Right atrium auricular region (tissue), 2 donors: ENCODE results near the gene ZBTB8B. TPM values are rescaled to one million over a fixed set of nuclear protein-coding genes. Genes with fewer than 3 reads are reported as not detected.
A peak's percentile ranks its signal among the peaks of the same experiment; 100 is the strongest.

Experiments
- DNase-seq: peaks from one replicate; pipeline ENCODE4 v3.0.0-alpha.2; 2019; ENCODE audit warnings: low spot score
- H3K27ac ChIP-seq, 2 donors: fragments of 200-600 bp; sonication (generic); 1 replicate in 1 of 2; 2 replicates in 1 of 2; pipeline ENCODE4 v1.5.1; 2016 to 2019
- H3K27me3 ChIP-seq, 2 donors: fragments of 200-600 bp; sonication (generic); one replicate each; pipeline versions ENCODE4 v1.5.1 to v1.6.0; 2017 to 2019
- H3K36me3 ChIP-seq: fragments of 200-600 bp; sonication (generic); one replicate; pipeline ENCODE4 v1.5.1; 2016
- H3K4me1 ChIP-seq, 2 donors: fragments of 200-600 bp; sonication (generic); one replicate each; pipeline versions ENCODE4 v1.5.1 to v1.6.0; 2017 to 2019
- H3K4me3 ChIP-seq, 2 donors: fragments of 200-600 bp; sonication (generic); 1 replicate in 1 of 2; 2 replicates in 1 of 2; pipeline ENCODE4 v1.5.1; 2017 to 2019; ENCODE audit warnings: mild to moderate bottlenecking in 1 of 2, moderate library complexity in 1 of 2
- H3K9me3 ChIP-seq, 2 donors: fragments of 200-600 bp; sonication (generic); one replicate each; pipeline ENCODE4 v1.5.1; 2019
- CTCF ChIP-seq, 2 donors: fragments of 200-600 bp; sonication (generic); IDR thresholded peaks; one replicate each; pipeline ENCODE4 v1.5.1; 2019; ENCODE audit warnings: antibody characterized with exemption in 2 of 2
- total RNA-seq, 2 donors: library from RNA; depleted of rRNA; stranded (reverse); fragments of >200 nt; gene quantifications; one replicate each; pipeline ENCODE4 v1.1.0, GENCODE V29; 2016

Gene ZBTB8B
- total RNA-seq, 2 donors from 2014 or later, result 0.04 TPM; not detected in 1

- H3K27ac ChIP-seq, result no peak overlapping the region
- DNase-seq, result no peak
- TF ChIP-seq CTCF (IDR thresholded peaks at IDR 0.05), result no peak
- H3K9me3 ChIP-seq, result no peaks in the 10 kb centered on the region
- H3K4me1 ChIP-seq, result peaks cover 0 to 3% of the 10 kb centered on the region in 2 donors
- H3K4me3 ChIP-seq, result no peak overlapping the region
- H3K27me3 ChIP-seq, result no peaks in the 10 kb centered on the region
- H3K36me3 ChIP-seq, result no peaks in the 10 kb centered on the region
Measured at GRCh38 chr1:32489774-32490454, 25.0 kb downstream of the ZBTB8B start.

- H3K36me3 ChIP-seq, result no peaks in the 10 kb centered on the region
- DNase-seq, result no peak
- no peaks in the 10 kb centered on the region for H3K27me3 ChIP-seq
- no peak for TF ChIP-seq CTCF (IDR thresholded peaks at IDR 0.05)
- peaks cover 0 to 3% of the 10 kb centered on the region in 2 donors for H3K4me1 ChIP-seq
- H3K4me3 ChIP-seq, result no peak overlapping the region
- H3K9me3 ChIP-seq, result no peaks in the 10 kb centered on the region
- no peak overlapping the region for H3K27ac ChIP-seq
Measured at GRCh38 chr1:32491386-32491785, 26.5 kb downstream of the ZBTB8B start.

DNA sequence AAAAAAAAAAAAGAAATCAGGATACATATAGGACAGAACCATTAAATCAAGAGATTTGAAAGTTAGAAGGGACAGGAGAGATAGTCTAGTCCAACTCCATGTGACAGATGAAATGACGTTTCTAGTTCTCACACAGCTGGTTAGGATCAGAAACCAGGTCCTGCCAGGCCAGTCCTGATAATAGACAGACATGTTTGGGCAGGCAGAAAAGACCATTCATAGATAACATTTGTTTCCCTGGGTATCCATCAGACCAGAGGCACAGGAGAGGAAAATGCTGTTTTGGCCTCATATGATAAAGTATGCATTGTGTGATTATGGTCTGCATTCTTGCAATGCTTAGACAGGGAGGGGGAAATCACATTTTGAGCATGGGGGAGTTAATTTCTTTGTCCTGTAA, 29.3 kb downstream of the ZBTB8B start:
- Histone ChIP-seq H3K4me1 (peaks cover 0 to 3% of the 10 kb centered on the region in 2 donors), H3K36me3 (no peaks in the 10 kb centered on the region), H3K9me3 (no peaks in the 10 kb centered on the region), H3K4me3 (no peak overlapping the region), H3K27ac (no peak overlapping the region), H3K27me3 (no peaks in the 10 kb centered on the region)
- TF ChIP-seq CTCF (IDR thresholded peaks at IDR 0.05), result no peak
- DNase-seq, result no peak

DNA sequence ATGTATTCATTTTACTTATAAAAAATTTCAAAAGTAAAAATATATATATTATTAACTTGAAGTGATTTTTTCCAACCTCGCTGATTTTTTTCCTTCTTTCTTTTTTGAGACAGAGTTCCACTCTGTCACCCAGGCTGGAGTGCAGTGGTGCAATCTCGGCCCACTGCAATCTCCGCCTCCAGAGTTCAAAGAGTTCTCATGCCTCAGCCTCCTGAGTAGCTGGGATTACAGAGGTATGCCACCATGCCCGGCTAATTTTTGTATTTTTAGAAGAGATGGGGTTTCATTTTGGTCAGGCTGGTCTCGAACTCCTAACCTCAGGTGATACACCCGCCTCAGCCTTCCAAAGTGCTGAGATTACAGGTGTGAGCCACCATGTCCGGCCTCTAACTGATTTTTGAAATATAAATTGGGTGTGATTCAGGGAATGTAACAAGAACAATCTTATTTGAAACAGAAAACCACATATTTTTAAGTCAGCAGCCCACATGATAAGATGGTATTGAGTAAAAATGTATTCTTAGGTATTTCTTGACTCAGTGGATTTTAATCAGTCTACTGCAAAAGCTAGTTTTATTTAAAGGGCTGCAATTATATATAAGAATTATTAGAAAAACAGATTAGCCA, 30.0 kb downstream of the ZBTB8B start:
- Histone ChIP-seq H3K27ac (no peak overlapping the region), H3K4me3 (no peak overlapping the region), H3K36me3 (no peaks in the 10 kb centered on the region), H3K4me1 (peaks cover 0 to 3% of the 10 kb centered on the region in 2 donors), H3K9me3 (no peaks in the 10 kb centered on the region), H3K27me3 (no peaks in the 10 kb centered on the region)
- DNase-seq, result no peak
- no peak for TF ChIP-seq CTCF (IDR thresholded peaks at IDR 0.05)

DNA sequence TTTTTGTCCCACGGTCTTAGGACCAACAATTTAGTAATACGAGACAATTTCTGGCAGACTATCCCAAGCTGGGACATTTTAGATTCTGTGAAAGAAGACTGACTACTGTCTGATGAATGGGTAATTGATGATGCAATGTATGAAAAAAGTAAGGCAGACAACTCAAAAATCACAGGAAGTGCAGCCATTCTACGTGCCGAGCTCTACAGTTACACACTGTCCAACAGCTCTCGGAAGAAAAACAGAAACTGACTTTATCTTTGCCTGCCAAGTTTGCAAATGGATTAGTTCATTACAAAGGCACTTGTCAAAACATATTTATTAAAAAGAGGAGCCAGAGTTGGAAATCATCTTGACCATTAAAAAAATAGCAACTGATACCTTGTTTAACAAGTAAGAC, 31.3 kb downstream of the ZBTB8B start:
- peak overlapping the region; percentile 8 to 62 for H3K27ac ChIP-seq

More for the DNA sequence above, 31.3 kb downstream of the ZBTB8B start:
- no peak for DNase-seq
- H3K36me3 ChIP-seq, result no peaks in the 10 kb centered on the region
- peaks cover 0 to 7% of the 10 kb centered on the region in 2 donors for H3K4me1 ChIP-seq
- H3K4me3 ChIP-seq, result no peak overlapping the region
- no peak for TF ChIP-seq CTCF (IDR thresholded peaks at IDR 0.05)
- no peaks in the 10 kb centered on the region for H3K27me3 ChIP-seq
- no peaks in the 10 kb centered on the region for H3K9me3 ChIP-seq
